Activated CD4-positive, alpha-beta T cell treated with anti-CD3 and anti-CD28 coated beads, Interleukin-2, amount 50 U/mL, for 48 hours (primary cell): Measurements from ENCODE around the gene RPS2.

Source experiments
- DNase-seq, 2 experiments: peaks; one replicate each; pipeline ENCODE4 v3.0.0-alpha.2; 2020

The RPS2 gene

DNA sequence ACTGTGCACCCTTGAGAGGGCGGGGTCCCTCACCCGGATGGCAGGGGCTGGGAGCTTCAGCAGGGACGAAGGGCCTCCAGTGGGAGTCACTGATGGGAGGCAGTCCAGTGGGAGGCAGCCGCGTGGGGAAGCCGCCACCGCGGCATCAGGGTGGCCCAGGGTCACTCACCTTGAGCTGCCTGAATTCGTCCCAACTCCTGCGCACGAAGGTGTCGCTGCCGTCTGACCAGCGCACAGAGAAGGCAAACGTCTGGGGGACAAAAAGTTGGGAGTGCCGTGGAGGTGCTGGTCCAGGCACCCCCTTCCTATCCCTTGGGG, 16.1 kb upstream of the RPS2 start:
- no peak for DNase-seq

DNA sequence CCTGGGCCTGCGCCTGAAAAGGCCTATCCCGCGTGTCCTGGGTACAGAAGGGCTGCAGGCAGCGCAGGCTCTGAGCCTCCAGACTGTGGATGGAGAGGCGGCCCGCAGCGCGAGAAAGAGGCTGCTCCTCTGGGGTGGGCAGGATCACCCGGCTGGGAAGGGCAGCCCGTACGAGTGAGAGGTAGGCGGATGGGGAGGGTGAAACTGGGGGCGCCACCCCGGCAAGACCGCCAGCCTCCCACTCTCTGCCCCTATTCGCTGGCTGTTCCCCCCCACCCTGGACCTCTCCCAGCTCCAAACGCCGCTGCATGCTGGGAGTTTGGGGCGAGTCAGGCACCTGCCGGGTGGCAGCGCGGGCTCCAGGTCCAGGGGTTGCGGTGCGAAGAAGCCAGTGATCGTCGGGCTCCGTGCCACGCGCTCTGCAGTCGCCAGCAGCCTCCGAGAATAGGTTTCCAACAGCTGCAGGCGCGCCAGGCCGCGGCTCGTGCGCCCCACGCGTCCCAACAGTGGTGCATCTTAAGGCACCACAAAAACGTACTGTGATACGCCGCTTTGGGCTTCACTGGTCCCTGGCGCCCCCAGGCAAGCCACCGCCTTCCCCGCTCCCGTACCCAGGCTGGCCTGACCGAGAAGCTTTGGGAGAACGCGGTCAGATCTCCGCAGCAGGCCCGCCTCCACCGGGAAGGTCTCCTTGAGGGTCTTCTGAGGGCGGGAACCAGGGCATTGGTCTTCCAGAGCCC, 15.6 kb upstream of the RPS2 start:
- no peak for DNase-seq

- DNase-seq: peak; percentile 42 to 43
Observed at GRCh38 chr16:1979271-1980029, 14.8 kb upstream of the RPS2 start.

DNA sequence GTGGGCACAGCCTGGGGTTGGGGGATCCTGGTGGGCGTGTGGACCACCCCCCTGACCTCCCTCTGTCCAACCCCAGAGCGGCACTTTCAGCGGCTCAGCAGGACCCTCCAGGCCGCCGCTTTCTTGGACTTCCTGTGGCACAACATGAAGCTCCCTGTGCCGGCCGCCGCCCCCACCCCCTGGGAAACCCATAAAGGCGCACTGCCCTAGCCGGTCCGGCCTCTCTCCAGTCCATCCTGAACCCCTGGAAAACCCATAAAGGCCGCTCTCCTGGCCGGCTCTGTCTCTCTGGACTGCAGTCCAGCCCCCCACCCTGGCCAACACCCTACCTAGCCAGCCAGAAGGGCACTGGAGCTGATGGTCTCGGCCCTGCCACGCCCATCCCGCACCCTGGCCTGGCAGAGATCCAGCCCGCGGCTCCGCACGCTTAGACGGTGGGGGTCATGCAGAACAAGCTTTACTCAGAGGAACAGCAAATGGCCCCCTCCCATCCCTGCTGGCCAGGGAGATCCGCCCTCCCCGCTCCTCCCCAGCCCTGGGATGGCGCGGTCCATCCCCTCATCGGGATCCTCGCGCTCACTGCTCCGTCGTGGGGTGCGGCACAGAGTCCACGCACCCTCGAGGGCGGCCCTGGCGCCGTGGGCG, 14.0 kb upstream of the RPS2 start:
- DNase-seq: no peak

DNA sequence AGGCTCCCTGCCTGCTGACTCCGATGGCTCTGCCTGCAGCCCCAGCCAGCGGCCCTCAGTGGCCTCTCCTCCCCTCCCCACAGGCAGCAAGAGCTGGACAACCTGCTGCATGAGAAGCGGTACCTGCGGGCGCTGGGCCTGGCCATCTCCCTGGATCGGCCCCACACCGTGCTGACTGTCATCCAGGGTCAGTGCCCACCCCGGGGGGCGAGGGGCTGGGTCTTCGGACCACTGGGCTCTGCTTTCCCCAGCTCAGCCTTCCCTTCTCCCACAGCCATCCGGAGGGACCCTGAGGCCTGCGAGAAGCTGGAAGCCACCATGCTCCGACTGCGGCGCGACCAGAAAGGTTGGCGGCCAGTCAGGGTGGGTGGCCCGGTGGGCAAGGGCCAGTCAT, 13.2 kb upstream of the RPS2 start:
- DNase-seq: no peak

- no peak for DNase-seq
Observed at GRCh38 chr16:1976951-1977874, 12.6 kb upstream of the RPS2 start.

- no peak for DNase-seq
Observed at GRCh38 chr16:1976216-1976520, 11.5 kb upstream of the RPS2 start.

- DNase-seq: no peak
Observed at GRCh38 chr16:1975432-1976215, 11.0 kb upstream of the RPS2 start.

- DNase-seq: no peak
Observed at GRCh38 chr16:1974157-1975070, 9.8 kb upstream of the RPS2 start.

GRCh38 chr16:1973461-1974156, 9.0 kb upstream of the RPS2 start:
- no peak for DNase-seq

GRCh38 chr16:1972490-1972877, 7.9 kb upstream of the RPS2 start:
- no peak for DNase-seq

DNA sequence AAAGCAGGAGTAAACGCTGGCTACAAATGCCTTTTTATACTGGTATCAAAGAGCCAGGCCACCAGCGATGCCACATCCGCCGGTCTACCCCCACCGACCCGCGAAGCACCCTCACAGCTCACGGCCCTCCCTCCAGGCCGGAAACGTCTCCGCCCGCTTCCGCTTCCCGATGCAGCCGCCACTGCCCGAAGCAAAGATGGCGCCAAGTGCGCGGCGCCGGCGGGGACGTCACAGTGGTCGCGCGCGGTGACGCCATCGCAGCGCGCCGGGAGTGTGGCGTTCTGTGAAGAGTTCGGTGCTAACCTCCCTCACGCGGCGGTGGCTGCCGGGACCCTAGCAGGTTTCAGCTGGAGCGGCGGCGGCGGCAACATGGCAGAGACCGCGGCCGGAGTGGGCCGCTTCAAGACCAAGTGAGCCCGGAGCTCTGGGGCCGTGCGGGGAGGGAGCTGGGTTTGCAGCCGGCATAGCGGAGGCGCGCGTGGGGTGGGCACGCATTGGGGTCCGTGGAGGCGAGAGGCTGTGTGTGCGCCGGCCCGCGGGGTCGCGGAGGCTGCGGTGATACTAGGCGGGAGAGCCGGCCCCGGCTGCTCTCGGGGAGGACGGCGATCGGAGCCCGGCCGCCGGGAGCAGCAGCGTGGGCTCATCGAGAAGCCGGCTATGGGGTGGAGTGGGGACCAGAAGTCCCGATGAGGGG, 7.3 kb upstream of the RPS2 start, which contains the start of gene TBL3:
TSS of gene TBL3 (plus strand) at position 258 of the 694 bp plus-strand sequence. CDS start at position 370, 112 bp downstream.
- DNase-seq: peak; percentile 95 to 96

- DNase-seq: no peak
Observed at GRCh38 chr16:1968146-1968953, 3.7 kb upstream of the RPS2 start.

DNA sequence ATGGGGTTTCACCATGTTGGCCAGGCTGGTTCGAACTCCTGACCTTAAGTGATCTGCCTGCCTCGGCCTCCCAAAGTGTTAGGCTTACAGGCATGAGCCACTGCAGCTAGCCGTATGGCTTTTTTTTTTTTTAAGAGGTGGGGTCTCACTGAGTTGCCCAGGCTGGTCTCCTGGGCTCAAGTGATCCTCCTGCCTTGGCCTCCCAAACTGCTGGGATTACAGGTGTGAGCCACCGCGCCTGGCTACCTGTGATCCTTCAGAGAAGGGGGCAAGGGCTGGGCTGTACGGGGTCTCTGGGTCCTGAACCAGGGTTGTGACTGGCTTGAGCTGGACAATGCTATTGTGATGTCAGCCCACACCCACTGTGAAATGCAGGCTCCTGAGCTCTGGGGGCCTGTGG, 1.8 kb upstream of the RPS2 start, which contains the start of gene RNF151:
TSS of gene RNF151 (plus strand) at position 397 of the 400 bp plus-strand sequence. CDS start 26 bp downstream, outside the sequence.
- DNase-seq: no peak

DNA sequence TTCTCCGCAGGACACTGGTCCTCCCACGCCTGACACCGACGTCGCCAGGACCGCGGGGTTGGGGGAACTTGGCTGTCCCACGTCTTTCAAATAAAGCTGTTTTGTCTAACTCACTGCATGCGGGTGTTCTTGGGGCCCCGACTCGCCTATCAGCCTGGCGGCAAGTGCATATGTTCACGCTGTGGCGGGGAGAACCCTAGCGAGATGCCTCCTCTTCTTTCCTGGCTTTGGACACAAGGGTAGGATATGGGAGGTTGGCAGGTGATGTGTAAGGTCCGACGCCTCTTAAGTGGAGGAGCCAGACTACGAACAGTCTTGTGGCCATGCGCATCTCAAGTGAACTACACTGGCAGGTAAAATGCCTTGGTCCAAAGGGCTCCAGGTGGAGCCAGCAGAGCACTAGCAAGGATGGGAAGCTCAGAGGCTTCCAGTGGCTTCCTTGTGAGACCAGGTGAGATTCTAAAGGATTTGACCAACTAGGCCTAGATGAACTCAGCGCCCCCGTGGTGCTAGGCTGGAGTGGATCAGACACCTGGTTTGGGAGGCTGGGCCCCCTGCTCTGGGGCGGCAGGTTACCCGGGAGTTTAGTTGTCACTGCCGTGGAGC, 873 bp upstream of the RPS2 start:
- DNase-seq: peak; percentile 32 to 41

GRCh38 chr16:1963806-1964505, 670 bp downstream of the RPS2 start:
- DNase-seq: peak; percentile 41 to 53
